Gastrocnemius medialis (tissue), 4 donors: ENCODE data around the gene ARHGEF6. TPM values are rescaled to one million over a fixed set of nuclear protein-coding genes. Genes with fewer than 3 reads are reported as not detected.

Source experiments
- ATAC-seq, 2 donors: fragments of 150-250 bp; one replicate each; pipeline ENCODE4 v1.9.1; 2016
- DNase-seq, 2 donors: peaks; one replicate each; pipeline ENCODE4 v3.0.0-alpha.2; 2019
- H3K27ac ChIP-seq, 4 donors: fragments of 200-600 bp; sonication (generic); 1 replicate in 1 of 4; 2 replicates in 3 of 4; pipeline ENCODE4 v1.5.1; 2016 to 2018; ENCODE audit warnings: mild to moderate bottlenecking in 2 of 4, moderate library complexity in 1 of 4
- H3K27me3 ChIP-seq, 3 donors: fragments of 200-600 bp; sonication (generic) in 2 of 3; 1 replicate in 1 of 3; 2 replicates in 2 of 3; pipeline versions ENCODE4 v1.5.1 to v1.6.0; 2016 to 2019; ENCODE audit warnings: mild to moderate bottlenecking in 1 of 3, moderate library complexity in 1 of 3
- H3K36me3 ChIP-seq, 2 donors: fragments of 200-600 bp; sonication (generic) in 1 of 2; one replicate each; pipeline ENCODE4 v1.5.1; 2017 to 2018
- H3K4me1 ChIP-seq, 2 donors: fragments of 200-600 bp; sonication (generic) in 1 of 2; one replicate each; pipeline ENCODE4 v1.5.1; 2016 to 2017; ENCODE audit warnings: mild to moderate bottlenecking in 2 of 2
- H3K4me3 ChIP-seq, 4 donors: fragments of 200-600 bp; sonication (generic) in 3 of 4; 1 replicate in 1 of 4; 2 replicates in 3 of 4; pipeline ENCODE4 v1.5.1; 2016 to 2019; ENCODE audit warnings: mild to moderate bottlenecking in 2 of 4
- H3K9me3 ChIP-seq, 3 donors: fragments of 200-600 bp; sonication (generic) in 2 of 3; 1 replicate in 1 of 3; 2 replicates in 2 of 3; pipeline ENCODE4 v1.5.1; 2016 to 2019
- POLR2A ChIP-seq, 2 donors: fragments of 450-650 bp; IDR thresholded peaks; one replicate each; pipeline ENCODE4 v1.6.1; 2017; ENCODE audit warnings: antibody characterized with exemption in 2 of 2, mild to moderate bottlenecking in 2 of 2, moderate library complexity in 2 of 2
- in situ Hi-C, 4 donors: fragments of 200-750 bp; cut with MboI; loops; one replicate each; pipeline versions ENCODE4 v1.15.0 to v1.8.0; 2017; ENCODE audit warnings: low sequenced_read_pairs in 4 of 4
- intact Hi-C: fragments of 100-400 bp; cut with DNase I; formaldehyde crosslinking; loops from one replicate; pipeline ENCODE4 v1.15.1; 2023; ENCODE audit warnings: low total_unique reads
- total RNA-seq, 4 donors: library from RNA; depleted of rRNA; stranded (reverse); fragments of >200 nt; gene quantifications; one replicate each; pipeline versions ENCODE4 v1.1.0 to v1.2.3, GENCODE V29; 2016
- TF ChIP-seq, protein P1 (sequence below), 5 experiments: fragments of 450-650 bp in 3 of 5; fragments of 200-600 bp in 2 of 5; sonication (generic) in 2 of 5; IDR thresholded peaks in 4 of 5; conservative IDR thresholded peaks in 1 of 5; 1 replicate in 4 of 5; 2 replicates in 1 of 5; pipeline ENCODE4 v1.5.1; 2016 to 2019; ENCODE audit warnings: antibody characterized with exemption in 5 of 5, mild to moderate bottlenecking in 3 of 5, moderate library complexity in 3 of 5

The ARHGEF6 gene
- total RNA-seq, 4 donors from 2014 or later: 15.0 to 29.9 (median 24.5) TPM

DNA sequence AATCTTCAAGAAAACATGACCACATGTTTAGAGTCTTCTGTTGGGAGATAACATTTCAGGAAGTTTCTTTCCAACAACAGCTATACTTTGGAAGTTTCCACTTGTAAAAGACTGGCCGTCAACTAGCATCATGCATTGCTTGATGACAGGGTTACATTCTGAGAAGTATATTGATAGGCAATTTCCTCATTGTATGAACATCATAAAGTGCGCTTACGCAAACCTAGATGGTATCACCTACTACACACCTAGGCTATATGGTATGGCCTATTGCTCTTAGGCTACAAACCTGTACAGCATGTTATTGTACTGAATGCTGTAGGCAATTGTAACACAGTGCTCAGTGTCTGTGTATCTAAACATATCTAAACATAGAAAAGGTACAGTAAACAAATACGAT is 158.2 kb downstream of the ARHGEF6 start:
- Histone ChIP-seq H3K4me3 (no peak overlapping the region), H3K27ac (no peak overlapping the region), H3K4me1 (no peaks in the 10 kb centered on the region), H3K36me3 (no peaks in the 10 kb centered on the region), H3K27me3 (no peaks in the 10 kb centered on the region), H3K9me3 (no peaks in the 10 kb centered on the region)
- TF ChIP-seq POLR2A (IDR thresholded peaks at IDR 0.05): no peak
- TF ChIP-seq, protein P1, sequence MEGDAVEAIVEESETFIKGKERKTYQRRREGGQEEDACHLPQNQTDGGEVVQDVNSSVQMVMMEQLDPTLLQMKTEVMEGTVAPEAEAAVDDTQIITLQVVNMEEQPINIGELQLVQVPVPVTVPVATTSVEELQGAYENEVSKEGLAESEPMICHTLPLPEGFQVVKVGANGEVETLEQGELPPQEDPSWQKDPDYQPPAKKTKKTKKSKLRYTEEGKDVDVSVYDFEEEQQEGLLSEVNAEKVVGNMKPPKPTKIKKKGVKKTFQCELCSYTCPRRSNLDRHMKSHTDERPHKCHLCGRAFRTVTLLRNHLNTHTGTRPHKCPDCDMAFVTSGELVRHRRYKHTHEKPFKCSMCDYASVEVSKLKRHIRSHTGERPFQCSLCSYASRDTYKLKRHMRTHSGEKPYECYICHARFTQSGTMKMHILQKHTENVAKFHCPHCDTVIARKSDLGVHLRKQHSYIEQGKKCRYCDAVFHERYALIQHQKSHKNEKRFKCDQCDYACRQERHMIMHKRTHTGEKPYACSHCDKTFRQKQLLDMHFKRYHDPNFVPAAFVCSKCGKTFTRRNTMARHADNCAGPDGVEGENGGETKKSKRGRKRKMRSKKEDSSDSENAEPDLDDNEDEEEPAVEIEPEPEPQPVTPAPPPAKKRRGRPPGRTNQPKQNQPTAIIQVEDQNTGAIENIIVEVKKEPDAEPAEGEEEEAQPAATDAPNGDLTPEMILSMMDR (IDR thresholded peaks at IDR 0.05 in 4 of 5, conservative IDR thresholded peaks at IDR 0.05 in 1 of 5): no peak
- no peak for DNase-seq
- ATAC-seq: no peak
- intact Hi-C loops (no loop called here), in situ Hi-C loops (no loop called here)

DNA sequence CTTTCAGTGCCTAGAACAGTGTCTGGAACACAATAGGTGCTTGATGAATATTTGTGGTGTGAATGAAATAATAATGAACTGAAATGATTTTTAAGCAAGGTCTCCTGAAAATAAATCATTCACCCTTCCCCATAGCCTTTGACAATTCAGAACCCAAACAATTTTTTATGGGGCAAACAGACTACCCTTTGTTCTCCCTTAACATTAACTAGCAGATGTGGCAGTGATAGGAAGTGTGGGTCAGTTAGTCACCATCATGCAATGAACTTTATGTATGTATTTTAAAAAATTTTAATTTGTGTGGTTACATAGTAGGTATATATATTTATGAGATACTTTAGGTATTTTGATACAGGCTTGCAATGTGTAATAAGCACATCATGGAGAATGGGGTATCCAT is 160.0 kb downstream of the ARHGEF6 start:
- ATAC-seq (no peak), DNase-seq (no peak)
- Histone ChIP-seq H3K9me3 (no peaks in the 10 kb centered on the region), H3K4me3 (no peak overlapping the region), H3K27ac (no peak overlapping the region), H3K27me3 (no peaks in the 10 kb centered on the region), H3K4me1 (no peaks in the 10 kb centered on the region), H3K36me3 (no peaks in the 10 kb centered on the region)
- in situ Hi-C loops: no loop called here
- intact Hi-C loops: no loop called here
- TF ChIP-seq, protein P1 (IDR thresholded peaks at IDR 0.05 in 4 of 5, conservative IDR thresholded peaks at IDR 0.05 in 1 of 5): no peak
- TF ChIP-seq POLR2A (IDR thresholded peaks at IDR 0.05): no peak

DNA sequence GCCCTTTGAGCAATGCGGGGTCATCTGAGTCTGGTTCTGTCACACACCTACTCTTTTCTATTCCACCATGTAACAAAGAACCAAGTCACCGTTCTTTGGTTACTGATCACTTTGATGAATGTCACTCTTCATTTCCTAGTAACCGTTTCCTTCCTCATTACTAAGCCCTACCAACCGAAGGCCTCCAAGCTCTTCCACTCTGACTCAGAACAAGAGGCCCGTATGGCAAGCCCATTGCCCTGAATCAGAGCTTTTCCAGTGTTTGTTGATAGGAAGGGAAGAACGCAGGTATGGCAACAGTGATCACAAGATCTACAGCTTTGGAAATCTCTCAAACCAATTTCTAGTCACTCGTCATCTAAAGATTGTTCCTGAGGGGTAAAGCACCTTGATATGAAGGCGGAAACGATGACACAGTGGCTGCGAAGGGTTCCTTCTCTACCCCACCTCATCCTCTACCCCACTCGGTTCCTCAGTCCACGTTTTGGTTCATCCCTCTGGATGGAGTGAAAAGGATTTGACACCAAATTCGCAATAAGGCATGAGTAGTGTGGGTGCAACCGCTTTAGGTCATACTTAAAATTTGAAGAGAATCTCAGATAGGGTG is 160.7 kb downstream of the ARHGEF6 start:
- Histone ChIP-seq H3K27me3 (no peaks in the 10 kb centered on the region), H3K36me3 (no peaks in the 10 kb centered on the region), H3K4me1 (no peaks in the 10 kb centered on the region), H3K9me3 (no peaks in the 10 kb centered on the region), H3K27ac (no peak overlapping the region), H3K4me3 (no peak overlapping the region)
- ATAC-seq (no peak), DNase-seq (no peak)
- intact Hi-C loops (no loop called here), in situ Hi-C loops (no loop called here)
- TF ChIP-seq, protein P1 (IDR thresholded peaks at IDR 0.05 in 4 of 5, conservative IDR thresholded peaks at IDR 0.05 in 1 of 5): no peak
- no peak for TF ChIP-seq POLR2A (IDR thresholded peaks at IDR 0.05)

DNA sequence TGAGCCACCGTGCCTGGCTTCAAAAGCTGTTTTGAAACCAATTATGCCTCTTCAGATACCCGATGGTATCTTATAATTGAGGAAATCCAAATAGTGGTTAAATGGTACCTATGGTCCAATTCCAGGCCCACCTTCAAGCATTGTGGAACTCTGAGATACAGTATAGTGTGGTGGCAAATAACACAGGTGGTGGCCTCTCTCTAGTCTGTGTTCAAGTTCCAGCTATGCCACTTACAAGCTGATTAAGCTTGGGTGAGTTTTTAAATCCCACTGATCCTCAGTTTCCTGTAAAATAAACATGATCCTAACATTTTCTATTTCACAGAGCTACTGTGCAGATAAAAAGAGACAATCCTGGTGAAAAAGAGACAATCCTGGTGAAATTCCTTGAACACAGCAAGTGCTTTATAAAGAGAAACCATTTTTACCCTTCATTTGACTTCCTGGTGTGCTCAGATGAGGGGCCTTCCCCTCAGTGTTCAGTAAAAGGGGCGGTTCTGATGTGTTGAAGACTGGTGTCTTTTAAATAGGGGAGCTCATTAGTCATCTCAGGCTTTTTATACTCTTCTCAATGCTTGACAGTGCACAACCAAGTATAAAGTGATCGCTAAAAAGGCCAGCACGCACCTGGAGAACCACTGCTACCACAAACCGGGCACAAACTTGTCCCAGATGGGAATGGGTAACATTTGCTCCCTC is 163.6 kb downstream of the ARHGEF6 start:
- in situ Hi-C loops: no loop called here

More for the DNA sequence above, 163.6 kb downstream of the ARHGEF6 start:
- Histone ChIP-seq H3K9me3 (no peaks in the 10 kb centered on the region), H3K4me3 (no peak overlapping the region), H3K4me1 (no peaks in the 10 kb centered on the region), H3K27ac (no peak overlapping the region), H3K27me3 (no peaks in the 10 kb centered on the region), H3K36me3 (no peaks in the 10 kb centered on the region)
- DNase-seq (no peak), ATAC-seq (no peak)
- intact Hi-C loops: no loop called here
- TF ChIP-seq, protein P1 (IDR thresholded peaks at IDR 0.05 in 4 of 5, conservative IDR thresholded peaks at IDR 0.05 in 1 of 5): no peak
- TF ChIP-seq POLR2A (IDR thresholded peaks at IDR 0.05): no peak

Other genes starting within 250 kb of the ARHGEF6 start
- not detected for gene VGLL1, start 248.7 kb downstream of the ARHGEF6 start, total RNA-seq
- under 1 TPM in 1 of 4 donors, not detected in 3; 0.23 TPM for gene CD40LG, start 132.8 kb downstream of the ARHGEF6 start, total RNA-seq
- 100 to 1,000 TPM; 113 to 339 (median 248) TPM for gene RBMX, start 99.8 kb upstream of the ARHGEF6 start, total RNA-seq